ENCODE measurements around the gene LRIG2. TPM values are rescaled to one million over a fixed set of nuclear protein-coding genes. Genes with fewer than 3 reads are reported as not detected.
"Not testable (repeated sequence)": the region's sequence is repeated elsewhere in the genome, so short reads cannot be mapped to it uniquely, and the experiment has no call there.

LRIG2 gene
- total RNA-seq, 1 experiment from 2014 or later, result 1.8 TPM

GRCh38 chr1:113129529-113130185 is 56.7 kb downstream of the LRIG2 start:
- DNase-seq (ENCODE audit: low spot score), result no peak

- DNase-seq (ENCODE audit: low spot score), result no peak
Observed at GRCh38 chr1:113133038-113133437, 60.0 kb downstream of the LRIG2 start.

- no peak for DNase-seq (ENCODE audit: low spot score)
Observed at GRCh38 chr1:113133759-113134158, 60.8 kb downstream of the LRIG2 start.

GRCh38 chr1:113135460-113135859 is 62.5 kb downstream of the LRIG2 start:
- DNase-seq (ENCODE audit: low spot score), result no peak

- no peak for DNase-seq (ENCODE audit: low spot score)
Observed at GRCh38 chr1:113136476-113136875, 63.5 kb downstream of the LRIG2 start.

GRCh38 chr1:113137563-113137962 is 64.6 kb downstream of the LRIG2 start:
- DNase-seq (ENCODE audit: low spot score), result no peak

GRCh38 chr1:113138778-113139177 is 65.8 kb downstream of the LRIG2 start:
- DNase-seq (ENCODE audit: low spot score), result no peak

GRCh38 chr1:113140176-113140575 is 67.2 kb downstream of the LRIG2 start:
- DNase-seq (ENCODE audit: low spot score), result no peak

- peak; percentile 52 for DNase-seq (ENCODE audit: low spot score)
Observed at GRCh38 chr1:113140588-113141446, 67.8 kb downstream of the LRIG2 start.

- no peak for DNase-seq (ENCODE audit: low spot score)
Observed at GRCh38 chr1:113141650-113142473, 68.9 kb downstream of the LRIG2 start.

GRCh38 chr1:113142791-113143190 is 69.8 kb downstream of the LRIG2 start:
- DNase-seq (ENCODE audit: low spot score), result no peak

GRCh38 chr1:113146242-113147072 is 73.5 kb downstream of the LRIG2 start:
- no peak for DNase-seq (ENCODE audit: low spot score)

- DNase-seq (ENCODE audit: low spot score), result no peak
Observed at GRCh38 chr1:113147073-113147625, 74.2 kb downstream of the LRIG2 start.

- no peak for DNase-seq (ENCODE audit: low spot score)
Observed at GRCh38 chr1:113147826-113148225, 74.8 kb downstream of the LRIG2 start.

- DNase-seq (ENCODE audit: low spot score), result not testable (repeated sequence)
Observed at GRCh38 chr1:113150494-113150893, 77.5 kb downstream of the LRIG2 start.

- no peak for DNase-seq (ENCODE audit: low spot score)
Observed at GRCh38 chr1:113153116-113153803, 80.3 kb downstream of the LRIG2 start.

GRCh38 chr1:113156368-113156767 is 83.4 kb downstream of the LRIG2 start:
- DNase-seq (ENCODE audit: low spot score), result no peak

- not testable (repeated sequence) for DNase-seq (ENCODE audit: low spot score)
Observed at GRCh38 chr1:113158743-113159142, 85.7 kb downstream of the LRIG2 start.

- DNase-seq (ENCODE audit: low spot score), result no peak
Observed at GRCh38 chr1:113166473-113166872, 93.5 kb downstream of the LRIG2 start.

- no peak for DNase-seq (ENCODE audit: low spot score)
Observed at GRCh38 chr1:113168946-113169345, 95.9 kb downstream of the LRIG2 start.
